ENCODE measurements around the gene SH3BGR. TPM values are rescaled to one million over a fixed set of nuclear protein-coding genes. Genes with fewer than 3 reads are reported as not detected.
A peak's percentile ranks its signal among the peaks of the same experiment; 100 is the strongest.
"Not testable (repeated sequence)": the region's sequence is repeated elsewhere in the genome, so short reads cannot be mapped to it uniquely, and the experiment has no call there.

Gene SH3BGR
- 1 to 10 TPM; 3.2 to 4.0 TPM for total RNA-seq

DNA sequence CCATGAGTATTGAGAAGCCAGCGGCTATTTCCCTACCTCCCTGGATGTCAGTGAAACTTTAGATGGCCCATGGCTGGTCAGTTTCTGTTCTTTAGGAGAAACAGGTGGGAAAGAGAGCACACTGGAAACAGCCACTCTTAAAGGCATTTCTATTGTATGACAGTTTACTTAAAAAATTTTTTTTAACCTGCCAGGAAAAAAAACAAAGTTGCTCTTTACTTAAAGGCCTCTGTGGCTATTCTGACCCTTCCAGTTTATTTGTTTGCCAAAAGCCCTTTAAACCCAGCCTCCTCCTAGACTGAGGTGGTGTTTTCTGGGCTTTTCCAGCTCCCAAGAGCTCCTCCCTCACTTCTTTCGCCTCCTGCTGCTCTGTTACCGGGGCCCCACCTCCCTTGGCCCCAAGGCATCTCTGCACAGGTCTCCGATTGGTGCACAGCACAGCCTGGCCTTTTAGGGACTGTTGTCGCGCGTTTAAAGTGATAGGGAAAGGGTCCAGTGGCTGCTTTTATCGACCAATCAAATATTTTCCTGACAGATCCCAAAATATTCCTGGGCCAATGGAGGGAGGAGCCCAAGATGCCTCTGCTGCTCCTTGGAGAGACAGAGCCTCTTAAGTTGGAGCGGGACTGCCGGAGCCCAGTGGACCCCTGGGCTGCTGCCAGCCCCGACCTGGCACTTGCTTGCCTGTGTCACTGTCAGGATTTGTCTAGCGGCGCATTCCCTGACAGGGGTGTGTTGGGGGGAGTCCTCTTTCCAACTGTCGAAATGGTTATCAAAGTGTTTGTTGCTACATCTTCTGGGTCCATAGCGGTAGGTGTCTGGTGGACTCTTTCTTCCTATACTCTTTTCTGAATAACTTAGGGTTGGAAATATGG, at the start of gene SH3BGR:
SH3BGR (plus strand) TSS at position 639 of the 875 bp plus-strand sequence; CDS start at position 766, 127 bp downstream.
- intact Hi-C loops (cut with micrococcal nuclease) = no loop called here
- DNase-seq = no peak
- H3K27ac Mint-ChIP-seq = no peak within 1 kb of the TSS
- peaks cover 8% of the 10 kb centered on the region for H3K4me1 Mint-ChIP-seq (ENCODE audit: low read depth)
- no peaks in the 10 kb centered on the region for H3K27me3 Mint-ChIP-seq (ENCODE audit: low read depth)
- H3K36me3 Mint-ChIP-seq (ENCODE audit: low read depth) = no peaks in the 10 kb centered on the region
- H3K9me3 Mint-ChIP-seq = no peaks in the 10 kb centered on the region
- CTCF ChIA-PET = no interaction called here
- H3K4me3 Mint-ChIP-seq = no peak within 1 kb of the TSS

DNA sequence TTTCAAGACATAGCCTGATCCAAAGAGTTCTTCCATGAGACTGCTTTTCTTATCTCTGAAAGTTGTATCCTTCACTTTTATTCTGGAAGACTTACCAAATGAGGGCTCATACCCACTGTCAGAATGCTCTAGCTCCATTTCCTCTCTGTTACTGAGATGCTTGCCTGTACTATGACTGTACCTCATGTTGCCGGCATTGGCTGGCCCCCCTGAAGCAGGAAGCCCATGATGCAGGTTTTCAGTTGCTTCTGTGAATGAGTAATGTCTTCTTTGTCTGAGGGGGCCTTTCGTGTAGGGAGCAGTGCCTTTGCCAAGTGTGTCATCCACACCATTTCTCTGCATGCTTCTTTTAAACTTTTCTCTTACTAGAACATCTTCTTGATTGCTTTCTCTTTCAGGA, 45.7 kb upstream of the SH3BGR start:
- CTCF ChIA-PET = no interaction called here
- no peak overlapping the region for H3K27ac Mint-ChIP-seq

DNA sequence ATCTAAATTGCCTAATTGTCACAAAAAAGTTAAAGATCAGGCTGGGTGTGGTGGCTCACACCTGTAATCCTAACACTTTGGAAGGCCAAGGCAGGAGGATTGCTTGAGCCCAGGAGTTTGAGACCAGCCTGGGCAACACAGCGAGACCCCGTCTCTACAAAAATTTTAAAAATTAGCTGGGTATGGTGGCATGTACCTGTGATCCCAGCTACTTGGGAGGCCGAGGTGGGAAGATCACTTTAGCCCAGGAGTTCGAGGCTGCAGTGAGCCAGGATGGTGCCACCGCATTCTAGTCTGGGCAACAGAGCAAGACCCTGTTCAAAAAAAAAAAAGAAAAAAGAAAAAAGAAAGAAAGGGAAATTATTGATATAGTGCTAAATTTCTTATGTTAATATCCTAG, 32.6 kb upstream of the SH3BGR start:
- H3K9me3 Mint-ChIP-seq; H3K36me3 Mint-ChIP-seq (ENCODE audit: low read depth); H3K4me3 Mint-ChIP-seq; H3K27ac Mint-ChIP-seq; DNase-seq; intact Hi-C loops (cut with micrococcal nuclease); H3K4me1 Mint-ChIP-seq (ENCODE audit: low read depth); H3K27me3 Mint-ChIP-seq (ENCODE audit: low read depth): not testable (repeated sequence)
- CTCF ChIA-PET = interaction anchor here (0.9 to 1.9 kb wide), 2 partner anchors 23 to 27 kb away, joined by 4 to 7 read pairs; no protein-coding TSS in a partner anchor

More for the DNA sequence above, 45.7 kb upstream of the SH3BGR start:
- H3K27me3 Mint-ChIP-seq (ENCODE audit: low read depth) = no peaks in the 10 kb centered on the region
- H3K4me1 Mint-ChIP-seq (ENCODE audit: low read depth) = no peaks in the 10 kb centered on the region
- H3K9me3 Mint-ChIP-seq = peaks cover 5% of the 10 kb centered on the region
- H3K36me3 Mint-ChIP-seq (ENCODE audit: low read depth) = peaks cover 15% of the 10 kb centered on the region
- peak; percentile 14 for DNase-seq
- H3K4me3 Mint-ChIP-seq = no peak overlapping the region
- intact Hi-C loops (cut with micrococcal nuclease) = no loop called here

DNA sequence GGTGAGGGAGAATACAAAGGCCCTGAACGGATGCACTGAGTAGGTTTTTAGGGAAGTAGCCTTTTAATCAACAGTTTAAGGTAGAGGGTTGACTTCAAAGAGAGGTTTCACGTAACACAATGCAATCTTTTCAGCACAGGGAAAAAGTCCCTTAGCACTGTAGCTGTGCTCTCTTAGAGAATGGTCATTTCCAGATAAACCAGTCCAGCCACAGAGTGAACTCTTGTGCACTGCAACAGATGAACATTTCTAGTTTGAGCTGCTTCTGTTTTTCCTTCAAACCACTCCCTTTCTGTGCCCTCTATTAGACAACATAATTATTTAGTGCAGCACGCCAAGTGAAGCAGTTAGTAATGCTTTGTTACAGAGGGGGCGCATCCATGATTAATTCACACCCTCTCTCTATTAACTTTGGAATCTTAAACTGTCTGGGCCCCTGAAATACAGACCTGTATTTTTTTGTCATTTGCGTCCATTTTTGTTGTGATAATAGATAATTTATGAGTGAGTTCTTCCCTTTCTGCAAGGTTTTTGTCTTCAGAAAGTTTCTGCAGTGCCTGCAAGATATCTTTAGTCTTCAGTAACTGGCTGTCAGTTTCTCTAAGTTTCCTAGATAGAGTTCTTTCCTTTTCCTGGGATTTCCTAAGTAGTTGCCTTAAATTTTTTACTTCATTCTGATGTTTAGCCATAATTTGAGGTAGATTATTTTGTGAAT, 29.1 kb upstream of the SH3BGR start:
- CTCF ChIA-PET = no interaction called here
- intact Hi-C loops (cut with micrococcal nuclease) = no loop called here
- H3K4me1 Mint-ChIP-seq (ENCODE audit: low read depth) = no peaks in the 10 kb centered on the region
- H3K27me3 Mint-ChIP-seq (ENCODE audit: low read depth) = no peaks in the 10 kb centered on the region
- H3K36me3 Mint-ChIP-seq (ENCODE audit: low read depth) = no peaks in the 10 kb centered on the region
- H3K27ac Mint-ChIP-seq = no peak overlapping the region
- H3K9me3 Mint-ChIP-seq = no peaks in the 10 kb centered on the region
- no peak for DNase-seq
- no peak overlapping the region for H3K4me3 Mint-ChIP-seq

DNA sequence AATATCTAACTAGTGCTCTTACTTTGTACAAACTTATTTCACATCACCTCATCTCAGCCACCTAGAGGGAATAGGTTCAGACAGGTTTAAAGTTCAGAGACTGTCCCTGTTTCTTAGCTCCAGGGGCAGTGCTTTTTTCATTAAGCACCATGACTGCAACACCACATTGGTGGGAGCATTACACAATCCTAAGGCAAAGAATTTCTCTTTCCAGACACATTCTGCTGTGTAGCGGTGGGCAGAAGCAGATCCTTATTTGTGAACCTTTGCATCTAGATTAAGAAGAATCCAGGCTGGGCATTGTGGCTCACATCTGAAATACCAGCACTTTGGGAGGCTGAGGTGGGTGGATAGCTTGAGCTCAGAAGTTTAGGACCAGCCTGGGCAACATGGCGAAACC, 22.3 kb upstream of the SH3BGR start:
- no peak for DNase-seq
- intact Hi-C loops (cut with micrococcal nuclease) = no loop called here
- no peaks in the 10 kb centered on the region for H3K36me3 Mint-ChIP-seq (ENCODE audit: low read depth)
- H3K9me3 Mint-ChIP-seq = no peaks in the 10 kb centered on the region
- no peaks in the 10 kb centered on the region for H3K4me1 Mint-ChIP-seq (ENCODE audit: low read depth)
- H3K4me3 Mint-ChIP-seq = no peak overlapping the region
- no peak overlapping the region for H3K27ac Mint-ChIP-seq
- peaks cover 3% of the 10 kb centered on the region for H3K27me3 Mint-ChIP-seq (ENCODE audit: low read depth)
- CTCF ChIA-PET = interaction anchor here (3.9 kb wide), 1 partner anchor 12 kb away, joined by 14 read pairs; no protein-coding TSS in a partner anchor

DNA sequence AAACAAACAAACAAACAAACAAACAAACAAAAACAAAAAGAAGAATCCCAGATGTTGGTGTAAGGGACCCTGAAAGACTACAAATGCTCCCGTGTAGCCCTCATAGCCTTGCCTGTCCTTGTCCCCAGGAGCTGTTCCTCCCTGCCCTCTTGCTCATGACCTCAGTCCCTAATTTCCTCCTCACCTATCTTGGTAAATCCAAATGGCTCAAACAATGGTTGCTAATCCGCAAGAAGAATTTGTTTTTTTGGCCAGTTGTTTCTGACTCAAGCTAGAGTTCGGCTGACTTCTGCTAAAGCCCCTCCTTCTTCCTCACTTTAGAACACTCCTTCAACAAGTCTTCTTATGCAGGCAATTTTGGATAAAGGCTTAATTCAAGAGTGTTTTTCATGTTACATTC, 21.8 kb upstream of the SH3BGR start:
- peaks cover 3% of the 10 kb centered on the region for H3K27me3 Mint-ChIP-seq (ENCODE audit: low read depth)
- DNase-seq = no peak
- CTCF ChIA-PET = interaction anchor here (3.9 kb wide), 1 partner anchor 12 kb away, joined by 14 read pairs; no protein-coding TSS in a partner anchor
- no peaks in the 10 kb centered on the region for H3K36me3 Mint-ChIP-seq (ENCODE audit: low read depth)
- no peaks in the 10 kb centered on the region for H3K9me3 Mint-ChIP-seq
- no peaks in the 10 kb centered on the region for H3K4me1 Mint-ChIP-seq (ENCODE audit: low read depth)
- intact Hi-C loops (cut with micrococcal nuclease) = no loop called here
- H3K4me3 Mint-ChIP-seq = no peak overlapping the region
- H3K27ac Mint-ChIP-seq = no peak overlapping the region

DNA sequence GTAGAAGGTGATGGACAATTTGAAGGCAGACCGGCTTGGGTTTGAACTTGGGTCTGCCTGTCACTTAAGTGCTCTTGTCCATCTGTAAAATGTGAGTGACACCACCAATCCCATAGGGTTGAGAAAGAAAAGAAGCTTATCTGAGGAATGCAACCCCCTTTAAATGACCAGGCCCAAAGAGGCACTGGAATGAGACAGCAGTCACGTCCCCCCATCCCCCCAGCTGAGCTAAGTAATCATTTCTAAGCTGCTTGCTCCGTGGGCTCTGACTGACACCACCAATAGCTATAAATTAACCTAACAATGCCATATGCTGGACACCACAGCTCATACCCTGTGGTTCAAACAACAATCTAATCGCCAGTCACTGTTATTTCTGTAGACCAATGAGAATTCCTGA, 21.3 kb upstream of the SH3BGR start:
- Mint-ChIP-seq H3K27me3 (ENCODE audit: low read depth) (peaks cover 3% of the 10 kb centered on the region), H3K27ac (no peak overlapping the region), H3K36me3 (ENCODE audit: low read depth) (no peaks in the 10 kb centered on the region), H3K4me3 (no peak overlapping the region), H3K9me3 (no peaks in the 10 kb centered on the region), H3K4me1 (ENCODE audit: low read depth) (no peaks in the 10 kb centered on the region)
- CTCF ChIA-PET = interaction anchor here (3.9 kb wide), 1 partner anchor 11 kb away, joined by 14 read pairs; no protein-coding TSS in a partner anchor
- DNase-seq = no peak
- intact Hi-C loops (cut with micrococcal nuclease) = no loop called here

DNA sequence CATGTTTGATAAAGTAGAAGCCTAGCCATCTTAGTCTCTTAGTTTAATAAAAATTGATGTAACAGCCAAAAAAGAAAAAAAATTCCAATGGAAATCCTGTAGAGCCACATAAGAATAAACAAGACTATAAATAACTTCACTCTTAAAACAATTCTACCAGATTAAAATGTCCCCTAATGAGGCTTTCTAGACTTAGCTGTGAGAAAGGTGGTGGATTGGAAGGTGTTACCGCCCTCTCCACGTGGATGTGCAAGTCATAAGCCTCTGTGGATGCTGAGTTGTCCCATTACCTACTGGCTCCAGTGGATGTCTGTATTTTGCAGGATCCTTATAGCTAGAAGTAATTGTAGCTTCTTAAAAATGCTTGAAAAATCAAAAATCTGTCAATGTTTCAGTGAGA, 20.8 kb upstream of the SH3BGR start:
- no peaks in the 10 kb centered on the region for H3K9me3 Mint-ChIP-seq
- peaks cover 3% of the 10 kb centered on the region for H3K27me3 Mint-ChIP-seq (ENCODE audit: low read depth)
- no peak for DNase-seq
- CTCF ChIA-PET = interaction anchor here (3.9 kb wide), 1 partner anchor 11 kb away, joined by 14 read pairs; no protein-coding TSS in a partner anchor
- no peak overlapping the region for H3K27ac Mint-ChIP-seq
- intact Hi-C loops (cut with micrococcal nuclease) = no loop called here
- H3K4me3 Mint-ChIP-seq = no peak overlapping the region
- no peaks in the 10 kb centered on the region for H3K36me3 Mint-ChIP-seq (ENCODE audit: low read depth)
- H3K4me1 Mint-ChIP-seq (ENCODE audit: low read depth) = no peaks in the 10 kb centered on the region

DNA sequence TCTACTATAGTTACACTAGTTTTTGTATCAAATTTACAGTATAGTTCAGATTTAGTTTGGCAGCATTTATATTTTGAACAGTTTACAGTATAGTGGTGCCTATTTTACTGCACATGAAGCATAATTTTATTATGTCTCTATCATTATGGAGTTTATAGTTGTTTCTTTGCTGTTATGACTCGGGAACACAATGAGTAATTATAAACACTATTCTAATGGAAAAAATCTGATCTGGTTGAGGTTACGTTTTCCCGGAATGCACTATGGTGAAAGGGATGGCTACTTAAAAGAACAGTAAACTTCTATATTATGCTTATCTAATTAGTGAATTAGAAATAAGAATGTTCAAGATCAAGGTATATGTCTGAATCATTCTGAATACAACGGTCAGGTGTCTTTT, 16.8 kb upstream of the SH3BGR start:
- intact Hi-C loops (cut with micrococcal nuclease) = no loop called here
- Mint-ChIP-seq H3K27me3 (ENCODE audit: low read depth) (peaks cover 10% of the 10 kb centered on the region), H3K36me3 (ENCODE audit: low read depth) (no peaks in the 10 kb centered on the region), H3K27ac (no peak overlapping the region), H3K9me3 (no peaks in the 10 kb centered on the region), H3K4me1 (ENCODE audit: low read depth) (no peaks in the 10 kb centered on the region), H3K4me3 (no peak overlapping the region)
- no peak for DNase-seq
- CTCF ChIA-PET = no interaction called here

DNA sequence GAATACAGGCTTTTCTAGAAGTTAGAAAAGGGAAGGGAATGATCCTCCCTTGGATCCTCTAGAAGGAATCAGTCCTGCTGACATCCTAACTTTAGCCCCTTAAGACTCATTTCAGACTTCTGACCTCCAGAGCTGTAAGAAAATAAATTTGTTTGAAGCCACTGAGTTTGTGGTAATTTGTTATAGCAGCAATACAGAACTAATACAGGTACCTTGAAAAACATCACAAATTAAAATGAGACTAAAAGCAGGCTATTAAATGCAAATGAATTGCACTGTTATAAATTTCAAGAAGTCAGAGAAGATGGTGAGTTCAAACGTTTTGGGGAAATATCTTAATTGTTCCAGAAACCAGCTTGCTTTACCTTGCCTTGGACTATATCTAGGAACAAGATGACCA, 12.5 kb upstream of the SH3BGR start:
- no peaks in the 10 kb centered on the region for H3K36me3 Mint-ChIP-seq (ENCODE audit: low read depth)
- no peak for DNase-seq
- peaks cover 1% of the 10 kb centered on the region for H3K4me1 Mint-ChIP-seq (ENCODE audit: low read depth)
- no peaks in the 10 kb centered on the region for H3K9me3 Mint-ChIP-seq
- peaks cover 15% of the 10 kb centered on the region for H3K27me3 Mint-ChIP-seq (ENCODE audit: low read depth)
- intact Hi-C loops (cut with micrococcal nuclease) = no loop called here
- CTCF ChIA-PET = no interaction called here
- H3K27ac Mint-ChIP-seq = no peak overlapping the region
- no peak overlapping the region for H3K4me3 Mint-ChIP-seq

DNA sequence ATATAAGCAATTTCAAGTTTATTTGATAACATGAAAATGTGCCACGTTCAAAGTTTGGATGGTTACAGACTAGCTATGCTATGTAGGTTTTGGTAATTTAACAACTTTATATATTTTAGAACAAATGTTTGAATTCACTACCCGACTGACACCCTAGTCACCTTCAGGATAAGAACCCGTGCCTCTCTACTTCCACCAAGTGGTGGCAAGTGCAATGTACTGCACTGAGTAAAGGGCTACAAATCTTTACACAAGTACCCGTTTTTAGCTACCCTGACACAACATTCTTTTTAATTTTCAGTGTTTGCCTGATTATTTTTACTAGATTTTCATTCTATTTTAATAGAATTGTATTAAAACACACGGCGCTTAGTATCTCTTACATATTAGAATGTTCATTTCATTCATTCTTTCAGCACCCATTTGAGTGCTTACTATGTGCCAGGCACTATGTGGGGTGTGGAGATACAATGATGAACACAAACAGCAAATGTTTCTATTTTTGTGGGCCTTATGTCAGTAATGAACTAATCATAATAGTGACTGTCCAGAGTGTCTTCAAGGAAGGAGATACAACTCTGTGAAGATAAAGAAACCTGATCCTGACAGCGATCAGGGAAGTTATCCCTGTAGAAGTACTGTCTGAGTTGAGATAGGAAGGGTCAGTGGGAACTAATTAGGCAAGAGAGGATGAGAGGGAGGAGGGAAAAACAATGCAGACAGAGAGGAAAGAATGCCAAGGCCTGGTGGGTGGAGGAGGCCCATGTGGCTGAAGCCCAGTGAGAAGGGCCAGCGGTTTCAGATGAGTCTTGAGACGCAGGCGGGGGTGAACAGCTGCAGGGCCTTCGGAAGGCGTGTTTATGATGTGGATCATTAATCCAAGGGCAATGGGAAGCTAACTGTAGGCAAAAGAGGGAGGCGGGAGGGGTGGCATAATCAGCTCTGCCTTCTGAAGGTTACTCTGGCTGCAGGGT, 10.0 kb upstream of the SH3BGR start:
- Mint-ChIP-seq H3K9me3 (no peaks in the 10 kb centered on the region), H3K4me3 (no peak overlapping the region), H3K4me1 (ENCODE audit: low read depth) (peaks cover 17% of the 10 kb centered on the region), H3K27ac (no peak overlapping the region), H3K27me3 (ENCODE audit: low read depth) (peaks cover 16% of the 10 kb centered on the region), H3K36me3 (ENCODE audit: low read depth) (no peaks in the 10 kb centered on the region)
- intact Hi-C loops (cut with micrococcal nuclease) = loop anchor here (10.0 kb wide), 2 partner anchors 677 to 707 kb away; no protein-coding TSS in a partner anchor
- CTCF ChIA-PET = interaction anchor here (0.6 to 2.3 kb wide), 16 partner anchors 10 to 460 kb away, joined by 3 to 14 read pairs (median 4); no protein-coding TSS in a partner anchor
- peak; percentile 60 for DNase-seq
